NT2/D1 (cell line): ENCODE measurements around the gene LTBP2.

ENCODE experiments used
- DNase-seq: peaks from one replicate; pipeline ENCODE4 v3.0.0-alpha.2; 2011; ENCODE audit warnings: low read depth, low spot score
- H3K27me3 ChIP-seq: 2 replicates; pipeline ENCODE4 v1.6.0; 2011; ENCODE audit warnings: mild to moderate bottlenecking; ENCODE audit not compliant: insufficient read length, insufficient read depth
- H3K36me3 ChIP-seq: 2 replicates; pipeline ENCODE4 v1.6.1; 2011; ENCODE audit warnings: mild to moderate bottlenecking, low read length, mixed read lengths; ENCODE audit not compliant: insufficient read depth, insufficient read length
- H3K4me1 ChIP-seq: 2 replicates; pipeline ENCODE4 v1.5.1; 2011; ENCODE audit not compliant: insufficient read depth, insufficient read length
- H3K4me3 ChIP-seq: 2 replicates; pipeline ENCODE4 v1.5.1; 2011; ENCODE audit warnings: low read depth; ENCODE audit not compliant: insufficient read length
- H3K9ac ChIP-seq: 2 replicates; pipeline ENCODE4 v1.6.0; 2011; ENCODE audit warnings: low read depth; ENCODE audit not compliant: insufficient read length
- H3K9me3 ChIP-seq: 2 replicates; pipeline ENCODE4 v1.5.1; 2011; ENCODE audit warnings: mild to moderate bottlenecking, low read length; ENCODE audit not compliant: insufficient read depth
- SUZ12 ChIP-seq: IDR thresholded peaks from 2 replicates; pipeline ENCODE4 v1.6.1; 2011; ENCODE audit not compliant: insufficient read length, insufficient read depth; ENCODE audit errors: extremely low read depth
- YY1 ChIP-seq: IDR thresholded peaks from 2 replicates; pipeline ENCODE4 v1.6.1; 2011; ENCODE audit not compliant: insufficient read length, insufficient read depth
- ZNF274 ChIP-seq: IDR thresholded peaks from 2 replicates; pipeline ENCODE4 v1.6.1; 2011; ENCODE audit warnings: mild to moderate bottlenecking, low read depth, low read length

LTBP2 gene

DNA sequence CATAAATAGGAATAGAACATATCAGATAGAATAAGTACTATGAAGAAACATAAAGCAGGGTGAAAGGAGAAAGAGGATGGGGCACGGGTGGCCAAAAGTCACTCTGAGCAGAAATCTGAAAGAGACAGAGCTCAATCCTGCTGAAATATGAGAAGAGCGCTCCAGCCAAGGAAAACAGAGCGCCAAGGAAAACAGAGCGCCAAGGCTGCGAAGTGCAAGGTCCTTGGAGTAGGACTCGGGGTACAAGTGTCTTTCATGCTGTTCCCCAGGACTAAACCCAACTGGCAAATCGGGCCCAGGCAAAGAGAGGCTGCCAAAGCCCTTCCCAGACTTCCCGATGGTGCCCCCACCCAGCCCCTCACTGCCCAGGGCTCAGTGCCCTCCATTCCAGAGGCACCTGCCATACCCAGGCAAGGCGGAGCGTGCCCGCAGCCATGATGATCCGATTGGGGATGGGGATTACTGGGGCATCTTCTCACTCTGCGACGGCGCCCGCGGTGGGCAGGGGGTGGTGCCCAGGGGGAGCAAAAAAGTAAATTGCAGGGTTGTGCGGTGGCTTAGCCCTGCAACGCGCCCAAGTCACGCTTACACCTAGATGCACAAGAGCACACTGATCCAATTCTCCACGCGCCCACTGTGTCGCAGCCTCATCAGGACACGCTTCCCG lies 1.7 kb downstream of the LTBP2 start:
- no peak for TF ChIP-seq SUZ12
- no peak for TF ChIP-seq ZNF274
- TF ChIP-seq YY1 = no peak
- Histone ChIP-seq H3K4me1 (no peaks in the 10 kb centered on the region), H3K9ac (no peak overlapping the region), H3K4me3 (no peak overlapping the region), H3K9me3 (peaks cover 35% of the 10 kb centered on the region; the same call in 1 of the 2 replicates), H3K36me3 (no peaks in the 10 kb centered on the region), H3K27me3 (peaks cover 25% of the 10 kb centered on the region)
- DNase-seq = no peak

GRCh38 chr14:74609721-74610120 lies 2.3 kb downstream of the LTBP2 start:
- TF ChIP-seq SUZ12 (no peak), ZNF274 (no peak), YY1 (no peak)
- H3K9me3 ChIP-seq = peaks cover 30% of the 10 kb centered on the region; the same call in 1 of the 2 replicates
- DNase-seq = no peak
- H3K27me3 ChIP-seq = peaks cover 25% of the 10 kb centered on the region
- no peak overlapping the region for H3K4me3 ChIP-seq
- no peaks in the 10 kb centered on the region for H3K4me1 ChIP-seq
- H3K9ac ChIP-seq = no peak overlapping the region
- H3K36me3 ChIP-seq = no peaks in the 10 kb centered on the region

- peaks cover 25% of the 10 kb centered on the region for H3K27me3 ChIP-seq
Measured at GRCh38 chr14:74608959-74609611, 3.0 kb downstream of the LTBP2 start.

DNA sequence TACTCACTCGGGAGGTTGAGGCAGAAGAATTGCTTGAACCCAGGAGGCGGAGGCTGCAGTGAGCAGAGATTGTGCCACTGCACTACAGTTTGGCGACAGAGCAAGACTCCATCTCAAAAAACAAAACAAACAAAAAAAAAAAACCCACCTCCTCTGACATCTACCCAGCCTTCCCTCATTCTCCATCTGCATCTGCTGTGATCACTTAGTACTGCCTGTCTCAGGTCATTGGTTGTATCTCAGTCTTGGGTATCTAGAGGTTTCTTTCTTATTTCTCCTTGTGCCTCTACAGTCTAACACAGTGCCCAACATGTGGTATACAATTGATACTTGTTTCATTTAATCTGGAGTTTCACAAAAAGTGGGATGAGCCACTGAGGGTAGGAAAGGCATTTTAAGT lies 5.3 kb downstream of the LTBP2 start:
- Histone ChIP-seq H3K27me3 (peaks cover 21% of the 10 kb centered on the region), H3K9ac (no peak overlapping the region), H3K9me3 (peaks cover 12% of the 10 kb centered on the region; the same call in 1 of the 2 replicates), H3K4me3 (no peak overlapping the region), H3K36me3 (peaks cover 3% of the 10 kb centered on the region), H3K4me1 (no peaks in the 10 kb centered on the region)
- no peak for TF ChIP-seq YY1
- TF ChIP-seq ZNF274 = no peak
- TF ChIP-seq SUZ12 = no peak
- DNase-seq = no peak

More at GRCh38 chr14:74608959-74609611, 3.0 kb downstream of the LTBP2 start:
- peak; percentile 65 for DNase-seq
- Histone ChIP-seq H3K9ac (no peak overlapping the region), H3K36me3 (no peaks in the 10 kb centered on the region), H3K9me3 (peaks cover 24% of the 10 kb centered on the region; the same call in 1 of the 2 replicates), H3K4me1 (no peaks in the 10 kb centered on the region), H3K4me3 (no peak overlapping the region)
- TF ChIP-seq ZNF274 (no peak), YY1 (no peak), SUZ12 (no peak)

DNA sequence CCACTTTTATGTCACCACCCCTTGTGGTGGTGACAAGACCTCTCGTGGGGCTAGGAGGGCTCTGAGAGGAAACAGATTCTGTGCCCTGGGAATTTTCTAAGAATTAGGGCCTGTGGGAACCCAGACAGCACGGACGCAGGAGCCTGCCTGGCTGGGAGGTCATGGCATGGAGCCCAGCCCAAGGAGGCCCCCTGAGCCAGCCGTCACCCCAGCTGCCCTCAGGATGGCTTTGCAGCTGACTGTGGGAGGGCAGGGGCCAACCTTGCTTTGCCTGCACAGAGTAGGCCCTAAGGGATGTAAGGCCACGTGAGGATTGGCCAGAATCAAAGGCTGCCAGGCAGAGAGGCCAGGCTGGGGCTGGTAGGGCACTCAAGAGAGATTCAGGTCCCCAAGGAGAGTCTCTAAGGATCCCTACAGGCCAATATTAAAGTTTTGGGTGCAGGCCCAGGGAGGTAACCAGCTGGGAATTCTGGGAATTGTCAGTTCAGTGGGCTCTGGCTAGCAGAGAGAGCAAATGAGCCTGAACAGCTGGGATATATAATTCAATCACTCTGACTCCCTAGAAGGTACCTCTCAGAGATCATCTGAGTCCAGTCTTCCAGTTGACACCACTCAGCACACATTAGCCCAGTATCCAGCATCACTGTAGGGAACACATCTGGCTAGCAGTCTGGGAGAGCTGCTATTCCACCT lies 6.4 kb downstream of the LTBP2 start:
- TF ChIP-seq YY1 (no peak), ZNF274 (no peak), SUZ12 (no peak)
- Histone ChIP-seq H3K9me3 (peaks cover 2% of the 10 kb centered on the region; the same call in 1 of the 2 replicates), H3K9ac (no peak overlapping the region), H3K36me3 (peaks cover 3% of the 10 kb centered on the region), H3K27me3 (peaks cover 11% of the 10 kb centered on the region), H3K4me1 (no peaks in the 10 kb centered on the region), H3K4me3 (no peak overlapping the region)
- no peak for DNase-seq

GRCh38 chr14:74604911-74605310 lies 7.1 kb downstream of the LTBP2 start:
- no peaks in the 10 kb centered on the region for H3K9me3 ChIP-seq
- peaks cover 3% of the 10 kb centered on the region for H3K36me3 ChIP-seq
- DNase-seq = no peak
- no peak overlapping the region for H3K9ac ChIP-seq
- H3K4me1 ChIP-seq = no peaks in the 10 kb centered on the region
- H3K27me3 ChIP-seq = peaks cover 3% of the 10 kb centered on the region
- H3K4me3 ChIP-seq = no peak overlapping the region
- TF ChIP-seq YY1 (no peak), SUZ12 (no peak), ZNF274 (no peak)

- Histone ChIP-seq H3K9ac (no peak overlapping the region), H3K4me1 (no peaks in the 10 kb centered on the region), H3K27me3 (no peaks in the 10 kb centered on the region), H3K36me3 (peaks cover 3% of the 10 kb centered on the region), H3K4me3 (no peak overlapping the region), H3K9me3 (no peaks in the 10 kb centered on the region)
- TF ChIP-seq SUZ12 (no peak), YY1 (no peak)
- no peak for DNase-seq
Measured at GRCh38 chr14:74604157-74604556, 7.9 kb downstream of the LTBP2 start.
